ENCODE data around the gene HBG1. TPM values are rescaled to one million over a fixed set of nuclear protein-coding genes. Genes with fewer than 3 reads are reported as not detected.
A peak's percentile ranks its signal among the peaks of the same experiment; 100 is the strongest.

Gene HBG1
- total and polyA plus RNA-seq, 2 of the 8 experiments (the other 6 are each of a cell fraction or from before 2014, with no cell fraction given) = 0.26 TPM; not detected in 1

GRCh38 chr11:5288906-5289550 lies 39.4 kb upstream of the HBG1 start:
- Histone ChIP-seq H3K4me3 (ENCODE audit: extremely low read depth in 1 of 4, insufficient read depth in 2 of 4, low read depth in 3 of 4, low read length in 4 of 4) (no peak overlapping the region), H3K4me1 (replicated peaks in 1 of 4; ENCODE audit: control insufficient read depth in 3 of 4, insufficient read depth in 4 of 4, low read length in 3 of 4) (no peaks in the 10 kb centered on the region), H2BK12ac (ENCODE audit: low read depth, low read length) (no peak overlapping the region), H3K4me2 (ENCODE audit: insufficient read depth in 1 of 2, low read depth in 2 of 2, low read length in 2 of 2) (no peak overlapping the region), H3K56ac (replicated peaks; ENCODE audit: insufficient read length, low read depth, low read length) (no peak overlapping the region), H2BK20ac (ENCODE audit: low read length) (no peak overlapping the region), H3K9ac (replicated peaks in 1 of 4; ENCODE audit: extremely low read depth in 1 of 4, low read depth in 3 of 4, low read length in 3 of 4) (no peak overlapping the region), H3K9me3 (ENCODE audit: insufficient read depth in 2 of 2, low read depth in 1 of 2, low read length in 1 of 2) (no peaks in the 10 kb centered on the region), H4K8ac (ENCODE audit: extremely low read depth, insufficient read depth, low read length) (no peak overlapping the region), H3K4ac (replicated peaks; ENCODE audit: insufficient read length, low read depth, low read length) (no peak overlapping the region), H3K27ac (ENCODE audit: low read depth, low read length) (no peak overlapping the region), H2AK5ac (ENCODE audit: low read depth, low read length) (no peak overlapping the region), H3K36me3 (ENCODE audit: control insufficient read depth in 2 of 4, insufficient read depth in 4 of 4, low read length in 3 of 4) (no peaks in the 10 kb centered on the region), H3K23me2 (ENCODE audit: low read depth, low read length) (no peaks in the 10 kb centered on the region), H2AFZ (ENCODE audit: low read length) (0 out of 2 replicates have a peak overlapping the region, but pooled peaks have one; percentile 50), H3K79me2 (ENCODE audit: control insufficient read depth in 1 of 2, insufficient read depth in 2 of 2, low read length in 2 of 2) (no peaks in the 10 kb centered on the region), H3K27me3 (replicated peaks in 1 of 4; ENCODE audit: control insufficient read depth in 3 of 4, extremely low read depth in 1 of 4, insufficient read depth in 3 of 4, low read length in 3 of 4) (no peaks in the 10 kb centered on the region), H2BK5ac (ENCODE audit: low read depth, low read length) (no peak overlapping the region), H3K79me1 (ENCODE audit: low read depth, low read length) (no peaks in the 10 kb centered on the region), H2BK15ac (ENCODE audit: low read length) (no peak overlapping the region), H4K5ac (ENCODE audit: insufficient read length, low read depth, low read length) (no peak overlapping the region), H2BK120ac (replicated peaks; ENCODE audit: low read depth, low read length) (no peak overlapping the region), H4K91ac (replicated peaks; ENCODE audit: insufficient read length, low read length) (no peak overlapping the region), H4K20me1 (replicated peaks in 1 of 2; ENCODE audit: control insufficient read depth in 1 of 2, insufficient read depth in 2 of 2, low read length in 2 of 2) (no peaks in the 10 kb centered on the region), H3K14ac (ENCODE audit: insufficient read length) (no peak overlapping the region), H3K23ac (ENCODE audit: insufficient read length) (no peak overlapping the region), H3K18ac (ENCODE audit: extremely low read depth, low read length) (no peak overlapping the region)
- TF ChIP-seq, protein P1, sequence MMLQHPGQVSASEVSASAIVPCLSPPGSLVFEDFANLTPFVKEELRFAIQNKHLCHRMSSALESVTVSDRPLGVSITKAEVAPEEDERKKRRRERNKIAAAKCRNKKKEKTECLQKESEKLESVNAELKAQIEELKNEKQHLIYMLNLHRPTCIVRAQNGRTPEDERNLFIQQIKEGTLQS (IDR thresholded peaks at IDR 0.05; ENCODE audit: insufficient read depth, low read depth, low read length) = no peak
- no peak for TF ChIP-seq ATF2 (IDR thresholded peaks at IDR 0.05; ENCODE audit: low read length)
- TF ChIP-seq RAD21 (IDR thresholded peaks at IDR 0.05 in 1 of 2, conservative IDR thresholded peaks at IDR 0.05 in 1 of 2; ENCODE audit: low read depth in 2 of 2, low read length in 2 of 2) = no peak
- TF ChIP-seq GABPA (IDR thresholded peaks at IDR 0.05; ENCODE audit: borderline replicate concordance, insufficient read depth, low read length) = no peak
- no peak for TF ChIP-seq MAFK (IDR thresholded peaks at IDR 0.05; ENCODE audit: low read depth, low read length)
- FAIRE-seq = no peak
- CTCF ChIA-PET (ENCODE audit: partially characterized antibody) = interaction anchor here (0.6 to 4.2 kb wide), 11 partner anchors 10 to 164 kb away, joined by 3 to 48 read pairs (median 3); no protein-coding TSS in a partner anchor
- no peak for DNase-seq (ENCODE audit: low read depth in 1 of 2, low spot score in 2 of 2)
- 89% methylated on average over 6 of the region's 6 CpGs; no CpG with 5 or more reads in 1 of the 2 experiments for WGBS, 2 experiments (ENCODE audit: extremely low coverage in 1 of 2, insufficient coverage in 1 of 2, insufficient read length in 1 of 2, insufficient replicate concordance in 2 of 2, low coverage in 1 of 2, low lambda C conversion rate in 2 of 2, missing lambda C conversion rate in 1 of 2)
- POLR2A ChIA-PET (ENCODE audit: partially characterized antibody) = no interaction called here

All from H1 (cell line).